ENCODE measurements around the gene CHSY1. TPM values are rescaled to one million over a fixed set of nuclear protein-coding genes. Genes with fewer than 3 reads are reported as not detected.

CHSY1 gene
- total and polyA plus RNA-seq, 10 of the 15 experiments (the other 5 are each of a cell fraction or from before 2014, with no cell fraction given), result 1.4 to 31.2 (median 10.5) TPM

DNA sequence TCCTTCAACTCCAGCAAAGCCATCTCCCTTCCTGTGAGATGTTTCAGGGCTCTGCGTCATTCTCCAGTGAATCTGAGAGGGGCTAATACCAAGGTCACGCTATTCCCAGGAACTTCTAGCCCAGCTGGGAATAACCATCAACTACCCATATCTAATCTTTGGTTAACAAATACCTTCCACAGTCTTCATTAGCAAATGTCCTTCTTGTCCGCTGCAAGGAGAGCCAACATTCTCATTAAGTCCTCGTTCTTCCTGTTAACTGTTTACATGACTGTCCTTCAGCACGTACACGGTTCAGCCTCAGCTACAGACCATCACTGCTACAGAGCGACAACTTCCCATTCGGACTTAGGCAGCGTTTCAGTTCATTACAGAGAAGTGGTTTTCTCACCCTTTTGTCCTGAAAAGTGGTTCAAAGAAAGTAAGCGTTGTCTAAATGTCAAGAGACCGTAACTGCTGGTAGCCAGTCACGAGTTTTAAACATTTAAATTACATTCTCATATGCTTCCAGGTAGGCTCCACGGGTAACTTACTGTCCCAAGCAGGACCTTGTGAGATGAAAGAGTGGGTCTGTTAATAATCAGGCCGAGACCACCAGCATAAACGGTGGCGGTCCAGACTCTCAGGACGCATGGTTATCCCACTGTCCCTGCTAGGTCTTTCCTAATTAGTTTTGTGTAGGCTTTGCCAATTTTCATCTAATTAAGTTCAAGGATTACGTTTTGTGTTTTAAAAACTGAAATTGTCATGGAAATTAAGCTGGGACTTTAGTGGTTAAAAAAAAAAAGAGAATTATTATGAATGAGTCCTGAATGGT lies 63.8 kb downstream of the CHSY1 start (continued):
- TF ChIP-seq KDM1A (IDR thresholded peaks at IDR 0.05; ENCODE audit: borderline replicate concordance) (no peak), RB1 (IDR thresholded peaks at IDR 0.05; ENCODE audit: borderline replicate concordance) (no peak), ZZZ3 (IDR thresholded peaks at IDR 0.05; ENCODE audit: control insufficient read depth, insufficient read length, low read depth) (no peak), CHD1 (IDR thresholded peaks at IDR 0.05; ENCODE audit: low read depth, low read length) (no peak; the same call in 1 of the 2 replicates), ZNF274 (IDR thresholded peaks at IDR 0.05; ENCODE audit: insufficient read depth, insufficient read length) (no peak), KLF5 (IDR thresholded peaks at IDR 0.05; ENCODE audit: partially characterized antibody) (no peak), NFYA (IDR thresholded peaks at IDR 0.05; ENCODE audit: borderline replicate concordance, low read depth, low read length) (no peak), NFYB (IDR thresholded peaks at IDR 0.05; ENCODE audit: insufficient read depth, low read depth, low read length) (no peak), MYC (IDR thresholded peaks at IDR 0.05; ENCODE audit: insufficient read depth, insufficient read length, insufficient replicate concordance, low read length, severe bottlenecking) (no peak), HDAC2 (IDR thresholded peaks at IDR 0.05) (no peak), CTCF (IDR thresholded peaks at IDR 0.05 in 2 of 3, conservative IDR thresholded peaks at IDR 0.05 in 1 of 3; ENCODE audit: control insufficient read depth in 2 of 3, extremely low read depth in 1 of 3, insufficient read depth in 1 of 3, low read depth in 3 of 3, low read length in 3 of 3) (no peak), ZNF592 (IDR thresholded peaks at IDR 0.05) (no peak), ZNF207 (IDR thresholded peaks at IDR 0.05; ENCODE audit: borderline replicate concordance) (no peak)
- TF ChIP-seq, protein P1, sequence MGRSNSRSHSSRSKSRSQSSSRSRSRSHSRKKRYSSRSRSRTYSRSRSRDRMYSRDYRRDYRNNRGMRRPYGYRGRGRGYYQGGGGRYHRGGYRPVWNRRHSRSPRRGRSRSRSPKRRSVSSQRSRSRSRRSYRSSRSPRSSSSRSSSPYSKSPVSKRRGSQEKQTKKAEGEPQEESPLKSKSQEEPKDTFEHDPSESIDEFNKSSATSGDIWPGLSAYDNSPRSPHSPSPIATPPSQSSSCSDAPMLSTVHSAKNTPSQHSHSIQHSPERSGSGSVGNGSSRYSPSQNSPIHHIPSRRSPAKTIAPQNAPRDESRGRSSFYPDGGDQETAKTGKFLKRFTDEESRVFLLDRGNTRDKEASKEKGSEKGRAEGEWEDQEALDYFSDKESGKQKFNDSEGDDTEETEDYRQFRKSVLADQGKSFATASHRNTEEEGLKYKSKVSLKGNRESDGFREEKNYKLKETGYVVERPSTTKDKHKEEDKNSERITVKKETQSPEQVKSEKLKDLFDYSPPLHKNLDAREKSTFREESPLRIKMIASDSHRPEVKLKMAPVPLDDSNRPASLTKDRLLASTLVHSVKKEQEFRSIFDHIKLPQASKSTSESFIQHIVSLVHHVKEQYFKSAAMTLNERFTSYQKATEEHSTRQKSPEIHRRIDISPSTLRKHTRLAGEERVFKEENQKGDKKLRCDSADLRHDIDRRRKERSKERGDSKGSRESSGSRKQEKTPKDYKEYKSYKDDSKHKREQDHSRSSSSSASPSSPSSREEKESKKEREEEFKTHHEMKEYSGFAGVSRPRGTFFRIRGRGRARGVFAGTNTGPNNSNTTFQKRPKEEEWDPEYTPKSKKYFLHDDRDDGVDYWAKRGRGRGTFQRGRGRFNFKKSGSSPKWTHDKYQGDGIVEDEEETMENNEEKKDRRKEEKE (IDR thresholded peaks at IDR 0.05), result no peak
- TF ChIP-seq, protein P2, sequence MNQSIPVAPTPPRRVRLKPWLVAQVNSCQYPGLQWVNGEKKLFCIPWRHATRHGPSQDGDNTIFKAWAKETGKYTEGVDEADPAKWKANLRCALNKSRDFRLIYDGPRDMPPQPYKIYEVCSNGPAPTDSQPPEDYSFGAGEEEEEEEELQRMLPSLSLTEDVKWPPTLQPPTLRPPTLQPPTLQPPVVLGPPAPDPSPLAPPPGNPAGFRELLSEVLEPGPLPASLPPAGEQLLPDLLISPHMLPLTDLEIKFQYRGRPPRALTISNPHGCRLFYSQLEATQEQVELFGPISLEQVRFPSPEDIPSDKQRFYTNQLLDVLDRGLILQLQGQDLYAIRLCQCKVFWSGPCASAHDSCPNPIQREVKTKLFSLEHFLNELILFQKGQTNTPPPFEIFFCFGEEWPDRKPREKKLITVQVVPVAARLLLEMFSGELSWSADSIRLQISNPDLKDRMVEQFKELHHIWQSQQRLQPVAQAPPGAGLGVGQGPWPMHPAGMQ (IDR thresholded peaks at IDR 0.05; ENCODE audit: borderline replicate concordance), result no peak
- TF ChIP-seq, protein P3, sequence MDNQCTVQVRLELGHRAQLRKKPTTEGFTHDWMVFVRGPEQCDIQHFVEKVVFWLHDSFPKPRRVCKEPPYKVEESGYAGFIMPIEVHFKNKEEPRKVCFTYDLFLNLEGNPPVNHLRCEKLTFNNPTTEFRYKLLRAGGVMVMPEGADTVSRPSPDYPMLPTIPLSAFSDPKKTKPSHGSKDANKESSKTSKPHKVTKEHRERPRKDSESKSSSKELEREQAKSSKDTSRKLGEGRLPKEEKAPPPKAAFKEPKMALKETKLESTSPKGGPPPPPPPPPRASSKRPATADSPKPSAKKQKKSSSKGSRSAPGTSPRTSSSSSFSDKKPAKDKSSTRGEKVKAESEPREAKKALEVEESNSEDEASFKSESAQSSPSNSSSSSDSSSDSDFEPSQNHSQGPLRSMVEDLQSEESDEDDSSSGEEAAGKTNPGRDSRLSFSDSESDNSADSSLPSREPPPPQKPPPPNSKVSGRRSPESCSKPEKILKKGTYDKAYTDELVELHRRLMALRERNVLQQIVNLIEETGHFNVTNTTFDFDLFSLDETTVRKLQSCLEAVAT (IDR thresholded peaks at IDR 0.05), result 0 out of 2 replicates have a peak, but pooled peaks have one; percentile 27

Measured in GM12878 (cell line).